ENCODE data around the gene CARD16. TPM values are rescaled to one million over a fixed set of nuclear protein-coding genes. Genes with fewer than 3 reads are reported as not detected.
"Not testable (repeated sequence)": the region's sequence is repeated elsewhere in the genome, so short reads cannot be mapped to it uniquely, and the experiment has no call there.

The CARD16 gene
- polyA plus RNA-seq, 4 donors = 1.7 to 2.6 (median 2.4) TPM

GRCh38 chr11:105052487-105052886 lies 7.4 kb upstream of the CARD16 start:
- no peak for DNase-seq (ENCODE audit: low read depth in 4 of 4, low spot score in 3 of 4)

DNA sequence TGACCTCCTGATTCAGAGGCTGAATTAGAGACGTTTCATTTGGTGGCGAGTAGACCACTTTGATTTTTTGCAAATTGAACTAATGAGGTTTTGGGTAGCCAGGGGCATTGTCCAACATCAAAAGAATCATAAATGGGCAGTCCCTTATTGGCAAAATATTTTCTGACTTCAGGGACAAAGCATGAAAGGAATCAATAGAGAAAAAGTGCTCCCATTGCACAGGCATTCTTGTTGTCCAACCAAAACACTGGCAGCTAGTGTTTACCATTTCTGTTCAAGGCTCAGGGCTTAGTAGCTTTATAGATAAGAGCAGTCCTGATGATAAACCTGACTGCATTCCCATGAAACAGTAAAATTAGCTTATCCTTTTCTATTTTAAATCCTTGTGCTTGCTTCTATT lies 6.4 kb upstream of the CARD16 start:
- no peak for DNase-seq (ENCODE audit: low read depth in 4 of 4, low spot score in 3 of 4)

- DNase-seq (ENCODE audit: low read depth in 4 of 4, low spot score in 3 of 4) = no peak
Measured at GRCh38 chr11:105049481-105049880, 4.3 kb upstream of the CARD16 start.

- no peak for DNase-seq (ENCODE audit: low read depth in 4 of 4, low spot score in 3 of 4)
Measured at GRCh38 chr11:105046898-105047579, 1.9 kb upstream of the CARD16 start.

DNA sequence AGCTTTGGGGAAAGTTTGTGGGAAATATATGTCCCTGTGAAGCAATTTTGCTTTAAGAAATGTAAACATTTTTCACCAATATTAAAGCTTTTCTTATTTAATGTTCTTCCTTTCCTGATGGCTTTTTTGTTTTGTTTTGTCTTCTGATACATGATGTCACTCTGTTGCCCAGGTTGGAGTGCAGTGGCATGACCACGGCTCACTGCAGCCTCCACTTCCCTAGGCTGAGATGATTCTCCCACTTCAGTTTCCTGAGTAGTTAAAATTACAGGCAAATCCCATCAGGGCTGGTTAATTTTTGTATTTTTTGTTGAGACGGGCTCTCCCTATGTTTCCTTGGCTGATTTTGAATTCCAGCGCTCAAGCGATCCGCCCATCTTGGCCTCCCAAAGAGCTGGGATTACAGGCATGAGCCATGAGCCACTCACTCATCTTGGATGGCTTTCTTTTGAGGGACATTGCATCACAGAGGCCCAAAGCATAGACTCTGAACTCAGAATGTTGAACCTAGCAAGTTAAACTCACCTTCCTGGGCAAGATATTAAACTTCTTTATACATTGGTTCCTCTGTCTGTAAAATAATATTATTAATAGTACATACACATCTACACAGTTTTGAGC lies 651 bp upstream of the CARD16 start:
- no peak for DNase-seq (ENCODE audit: low read depth in 4 of 4, low spot score in 3 of 4)

DNA sequence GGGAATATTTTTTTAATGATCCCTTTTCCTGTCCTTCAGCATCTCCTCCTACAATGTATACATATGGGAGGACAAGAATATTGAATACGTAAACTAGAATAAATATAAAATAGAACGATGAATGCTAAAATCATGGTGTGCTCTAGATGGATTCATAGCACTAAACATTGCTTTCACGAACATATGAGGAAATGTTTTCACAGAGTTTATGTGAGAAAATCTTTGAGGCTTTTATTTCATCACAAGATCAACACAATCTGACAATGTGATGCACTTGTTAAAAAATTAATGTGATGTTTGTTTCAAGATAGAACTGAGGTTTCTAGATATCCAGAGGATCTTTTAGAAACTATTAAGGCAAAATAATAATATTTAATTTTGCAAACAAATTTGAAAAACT lies 3.0 kb downstream of the CARD16 start:
- no peak for DNase-seq (ENCODE audit: low read depth in 4 of 4, low spot score in 3 of 4)

DNA sequence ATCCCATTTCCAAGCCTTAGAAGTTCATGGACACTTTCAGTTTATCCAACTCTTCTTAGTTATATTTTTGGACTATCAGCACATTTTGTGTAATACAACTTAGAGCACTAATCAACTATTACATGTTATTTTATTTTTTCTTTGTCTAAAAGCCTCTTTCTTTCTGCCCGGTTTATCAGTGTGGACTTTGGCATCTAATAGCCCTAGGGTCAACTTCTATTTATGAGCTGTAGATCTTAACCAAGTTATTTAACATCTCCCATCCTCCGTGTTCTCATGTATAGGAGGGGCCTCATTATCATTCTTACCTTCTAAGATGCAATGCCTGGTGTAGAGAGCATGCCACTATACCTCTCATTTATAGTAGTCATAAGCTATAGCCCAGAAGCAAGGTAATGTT lies 4.4 kb downstream of the CARD16 start:
- no peak for DNase-seq (ENCODE audit: low read depth in 4 of 4, low spot score in 3 of 4)

DNA sequence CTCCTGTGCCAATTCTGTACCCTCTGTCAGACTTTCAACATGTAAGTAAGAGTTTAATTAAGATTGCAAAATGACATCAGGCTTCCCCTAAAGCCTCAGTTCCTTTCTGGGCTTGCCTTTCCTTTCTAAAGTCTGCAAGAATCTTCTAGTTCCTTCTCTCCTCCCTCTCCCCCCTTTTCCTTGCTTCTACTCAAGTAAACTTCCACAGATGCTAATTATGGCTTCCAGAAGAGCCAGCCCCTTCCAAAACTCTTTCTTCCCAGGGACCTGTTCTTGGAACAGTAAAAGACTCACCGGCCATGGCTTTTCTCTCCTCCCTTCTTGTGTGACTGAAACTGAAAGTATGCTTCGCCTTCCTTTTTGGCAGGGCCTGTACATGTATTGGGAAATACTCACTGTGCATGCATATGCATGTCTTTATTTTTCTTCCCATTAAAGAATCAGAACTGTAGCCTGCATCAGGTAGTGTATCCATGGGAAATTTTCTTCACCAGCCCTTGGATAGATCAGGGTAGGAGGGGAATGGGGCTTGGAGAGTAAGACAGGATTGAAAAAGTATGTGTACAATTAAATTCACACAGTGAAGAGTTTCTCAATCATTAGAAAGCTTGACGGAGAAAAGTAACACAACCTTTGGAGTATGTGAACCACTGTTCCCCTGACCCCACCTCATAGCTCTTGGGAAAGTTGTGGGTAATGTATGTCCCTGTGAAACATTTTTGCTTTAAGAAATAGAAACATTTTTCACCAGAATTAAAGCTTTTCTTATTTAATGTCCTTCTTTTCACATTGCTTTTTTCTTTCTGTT lies 10.1 kb downstream of the CARD16 start, which contains the start of gene CASP1:
TSS of gene CASP1 (minus strand) at position 332 of the 808 bp plus-strand sequence. CDS start at position 301, 31 bp downstream.
- DNase-seq (ENCODE audit: low read depth in 4 of 4, low spot score in 3 of 4) = peak in 1 of 4 donors; percentile 4

DNA sequence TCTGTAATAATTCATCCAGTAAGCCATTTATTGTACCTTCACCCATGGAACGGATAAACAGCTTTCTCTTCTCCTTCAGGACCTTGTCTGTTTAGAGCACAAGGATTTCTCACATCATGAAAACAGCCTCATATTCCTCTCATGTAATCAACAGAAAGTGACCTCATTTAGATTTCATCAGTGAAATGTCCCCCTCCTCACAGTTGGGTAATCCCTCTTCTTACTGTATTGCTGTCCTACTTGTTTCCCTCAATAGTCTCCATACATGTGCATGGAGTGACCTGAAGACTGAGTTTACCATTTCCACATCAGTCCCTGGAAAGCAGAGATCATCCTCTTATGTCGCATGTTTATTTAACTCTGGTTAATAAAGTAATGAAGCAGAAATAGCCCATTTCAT lies 10.7 kb downstream of the CARD16 start:
- DNase-seq (ENCODE audit: low read depth in 4 of 4, low spot score in 3 of 4) = not testable (repeated sequence)

GRCh38 chr11:105033781-105034180 lies 11.4 kb downstream of the CARD16 start:
- DNase-seq (ENCODE audit: low read depth in 4 of 4, low spot score in 3 of 4) = no peak

DNA sequence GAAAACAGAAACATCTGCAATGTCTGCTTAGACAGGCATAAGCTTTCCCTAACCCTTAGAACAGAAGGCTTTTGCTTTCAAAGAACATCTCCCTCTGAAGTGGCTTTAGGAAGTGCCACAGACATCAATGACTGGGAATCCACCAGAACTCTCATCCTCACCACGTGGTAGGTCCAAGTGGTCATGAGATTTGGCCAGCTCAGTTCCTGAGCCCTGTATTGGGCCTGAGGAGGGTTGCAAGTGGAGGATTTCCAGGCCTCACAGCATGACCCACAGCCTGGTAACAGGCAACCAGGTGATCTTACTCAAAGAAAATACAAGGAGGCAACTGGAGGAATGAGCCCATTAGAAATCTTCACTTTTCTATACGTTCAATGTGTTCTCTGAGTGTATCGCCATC lies 11.8 kb downstream of the CARD16 start:
- no peak for DNase-seq (ENCODE audit: low read depth in 4 of 4, low spot score in 3 of 4)

- no peak for DNase-seq (ENCODE audit: low read depth in 4 of 4, low spot score in 3 of 4)
Measured at GRCh38 chr11:105032495-105032894, 12.6 kb downstream of the CARD16 start.

DNA sequence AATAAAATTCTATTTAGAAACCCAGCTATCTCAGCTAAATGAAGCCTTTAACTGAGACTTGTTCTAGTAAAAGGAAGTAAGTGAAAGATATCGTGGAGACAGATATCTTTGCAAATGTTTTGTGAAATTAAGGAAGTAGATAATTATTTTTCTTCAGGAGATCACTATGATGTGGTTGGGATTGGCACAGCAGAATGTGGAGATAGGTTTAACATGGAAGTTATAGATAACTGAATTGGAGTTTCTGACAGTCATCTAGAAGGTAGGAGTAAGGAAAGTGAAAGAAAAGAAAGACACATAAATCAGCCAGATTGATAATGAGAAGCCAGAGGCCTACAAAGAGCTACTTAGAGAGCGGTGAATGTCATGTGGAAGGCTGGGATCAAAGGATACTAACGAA lies 17.5 kb downstream of the CARD16 start:
- DNase-seq (ENCODE audit: low read depth in 4 of 4, low spot score in 3 of 4) = no peak

DNA sequence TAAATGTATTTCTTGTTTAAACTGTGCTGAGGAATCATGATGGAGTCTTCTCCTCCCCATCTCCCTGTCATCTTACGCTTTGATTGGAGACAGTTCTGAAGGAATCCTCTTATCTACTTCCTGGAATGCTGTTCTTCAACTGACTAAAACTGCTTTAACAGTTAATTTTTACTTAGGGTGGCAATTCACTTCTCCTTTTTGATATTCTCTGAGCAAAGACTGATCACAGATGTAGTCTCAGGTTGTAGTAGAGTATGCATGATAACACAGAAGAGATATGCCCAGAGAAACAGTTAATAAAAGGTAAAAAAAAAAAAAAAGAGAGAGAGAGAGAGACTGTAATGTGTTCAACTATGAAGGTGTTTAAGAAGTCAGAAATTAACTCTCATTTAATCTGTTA lies 20.7 kb downstream of the CARD16 start:
- no peak for DNase-seq (ENCODE audit: low read depth in 4 of 4, low spot score in 3 of 4)

DNA sequence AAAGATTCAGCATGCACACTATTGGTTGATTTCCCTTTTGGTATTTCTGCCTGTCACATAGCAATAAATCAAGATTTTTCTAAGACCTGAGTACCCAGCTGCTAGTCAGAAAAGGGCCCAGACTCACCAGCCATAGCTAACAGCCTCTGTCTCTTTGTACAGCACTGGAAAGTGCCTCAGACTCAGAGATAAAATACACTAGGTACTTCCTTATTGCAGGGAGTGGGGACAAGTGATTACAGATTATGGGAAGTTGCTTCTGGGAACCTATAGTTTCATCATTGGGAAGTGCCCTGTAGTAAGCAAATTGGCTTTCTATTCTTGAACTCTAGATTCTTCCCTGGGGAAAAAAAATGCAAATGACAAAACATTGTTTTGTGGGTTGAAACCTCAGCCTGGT lies 22.1 kb downstream of the CARD16 start, which contains the start of gene CASP5:
TSS of gene CASP5 (minus strand) at position 166 of the 400 bp plus-strand sequence. CDS start at position 134, 32 bp downstream.
- DNase-seq (ENCODE audit: low read depth in 4 of 4, low spot score in 3 of 4) = no peak

DNA sequence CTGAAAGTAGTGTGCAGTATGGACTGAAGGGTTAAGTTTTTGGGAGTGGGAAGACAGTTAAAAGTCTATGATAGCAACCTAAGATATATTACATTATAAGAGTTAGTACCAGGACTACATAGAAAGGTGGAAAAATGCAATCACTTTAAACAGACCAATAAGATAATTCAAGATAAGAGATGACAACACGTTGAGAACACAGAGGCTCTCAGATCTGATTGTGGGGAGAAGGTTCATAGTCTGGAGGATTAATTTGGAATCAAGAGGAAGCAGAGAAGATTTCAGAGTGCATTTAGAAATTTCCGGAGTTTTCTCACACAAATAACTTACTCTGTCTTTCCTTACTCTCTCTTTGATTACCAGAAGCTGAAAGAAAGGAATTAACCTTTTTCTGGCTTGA lies 22.6 kb downstream of the CARD16 start:
- DNase-seq (ENCODE audit: low read depth in 4 of 4, low spot score in 3 of 4) = no peak

- no peak for DNase-seq (ENCODE audit: low read depth in 4 of 4, low spot score in 3 of 4)
Measured at GRCh38 chr11:105007463-105007862, 37.7 kb downstream of the CARD16 start.

DNA sequence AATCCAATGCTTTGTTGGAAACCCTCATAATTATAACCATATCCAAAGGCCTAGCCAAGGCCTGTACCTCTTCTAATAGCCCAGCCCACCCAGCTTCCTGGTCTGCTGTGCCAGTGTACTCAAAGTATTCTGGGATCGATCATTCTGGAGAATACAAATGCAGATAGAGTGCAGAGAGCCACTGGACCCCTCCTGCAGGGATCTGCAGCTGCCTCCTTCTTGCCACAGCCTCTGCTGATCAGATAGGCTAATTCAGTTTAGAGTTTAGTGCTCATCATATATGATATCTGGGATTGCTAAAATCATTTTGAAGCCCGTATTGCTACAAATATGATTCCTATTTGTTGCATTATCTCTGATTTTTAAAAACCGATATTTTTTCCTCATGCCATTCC lies 39.7 kb downstream of the CARD16 start:
- DNase-seq (ENCODE audit: low read depth in 4 of 4, low spot score in 3 of 4) = no peak

- no peak for DNase-seq (ENCODE audit: low read depth in 4 of 4, low spot score in 3 of 4)
Measured at GRCh38 chr11:105004021-105004420, 41.1 kb downstream of the CARD16 start.

DNA sequence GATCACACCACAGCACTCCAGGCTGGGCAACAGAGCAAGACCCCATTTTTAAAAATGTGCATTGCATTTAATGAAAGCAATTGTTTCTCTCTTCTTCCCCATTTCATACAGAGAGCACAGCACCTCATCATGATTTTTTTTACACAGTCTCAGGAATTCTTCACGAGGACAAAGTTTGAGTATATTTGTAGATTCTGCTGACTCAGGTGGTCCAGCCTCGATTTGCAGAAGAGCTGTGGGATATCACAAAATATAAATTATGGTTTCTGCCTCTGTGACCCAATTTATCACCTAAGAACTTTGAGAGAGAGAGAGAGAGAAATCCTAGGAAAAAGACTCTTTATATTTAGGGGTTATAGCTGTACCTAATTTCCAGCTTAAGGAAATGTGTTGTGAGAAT lies 42.0 kb downstream of the CARD16 start:
- DNase-seq (ENCODE audit: low read depth in 4 of 4, low spot score in 3 of 4) = no peak

DNA sequence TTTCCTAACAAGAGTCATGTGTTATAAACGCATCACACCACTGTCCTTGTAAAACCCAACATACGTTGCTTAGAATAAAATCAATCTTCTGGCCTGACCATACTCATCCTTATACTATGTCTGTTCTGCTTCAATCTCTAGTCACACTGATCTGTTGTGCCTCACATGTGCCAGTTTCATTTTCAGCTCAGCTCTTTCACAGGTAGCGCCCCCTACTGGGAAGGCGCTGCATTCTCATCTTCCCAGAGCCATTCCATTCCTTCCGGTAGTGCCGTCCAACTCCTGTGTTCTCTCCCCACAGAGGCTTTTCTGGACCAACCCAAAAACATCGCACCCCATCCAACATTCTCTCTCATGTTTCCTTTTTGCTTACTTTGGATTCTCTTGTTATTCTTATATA lies 44.3 kb downstream of the CARD16 start:
- no peak for DNase-seq (ENCODE audit: low read depth in 4 of 4, low spot score in 3 of 4)
